ENCODE measurements around the gene CDHR3. TPM values are rescaled to one million over a fixed set of nuclear protein-coding genes. Genes with fewer than 3 reads are reported as not detected.
A peak's percentile ranks its signal among the peaks of the same experiment; 100 is the strongest.

The CDHR3 gene
- total RNA-seq, 1 donor from 2014 or later, result 8.2 TPM

GRCh38 chr7:106017657-106018056 is 54.6 kb downstream of the CDHR3 start:
- DNase-seq (ENCODE audit: low spot score) (no peak), ATAC-seq (no peak)
- intact Hi-C loops (cut with DNase I), result no loop called here

- ATAC-seq (no peak), DNase-seq (ENCODE audit: low spot score) (no peak)
- intact Hi-C loops (cut with DNase I), result no loop called here
Measured at GRCh38 chr7:106018566-106019469, 55.8 kb downstream of the CDHR3 start.

- ATAC-seq, result no peak
- no peak for DNase-seq (ENCODE audit: low spot score)
- intact Hi-C loops (cut with DNase I), result no loop called here
Measured at GRCh38 chr7:106019470-106019820, 56.4 kb downstream of the CDHR3 start.

GRCh38 chr7:106021151-106022067 is 58.3 kb downstream of the CDHR3 start:
- ATAC-seq (no peak), DNase-seq (ENCODE audit: low spot score) (no peak)
- intact Hi-C loops (cut with DNase I), result no loop called here

- no peak for DNase-seq (ENCODE audit: low spot score)
- ATAC-seq, result peak; percentile 39
- intact Hi-C loops (cut with DNase I), result no loop called here
Measured at GRCh38 chr7:106022193-106022821, 59.2 kb downstream of the CDHR3 start.

GRCh38 chr7:106023369-106024322 is 60.6 kb downstream of the CDHR3 start:
- intact Hi-C loops (cut with DNase I), result no loop called here
- ATAC-seq, result no peak
- DNase-seq (ENCODE audit: low spot score), result no peak

GRCh38 chr7:106026101-106026500 is 63.0 kb downstream of the CDHR3 start:
- no peak for ATAC-seq
- no peak for DNase-seq (ENCODE audit: low spot score)
- intact Hi-C loops (cut with DNase I), result no loop called here

GRCh38 chr7:106029451-106029850 is 66.4 kb downstream of the CDHR3 start:
- ATAC-seq (no peak), DNase-seq (ENCODE audit: low spot score) (no peak)
- intact Hi-C loops (cut with DNase I), result no loop called here

- no peak for DNase-seq (ENCODE audit: low spot score)
- intact Hi-C loops (cut with DNase I), result no loop called here
- ATAC-seq, result no peak
Measured at GRCh38 chr7:106029941-106030340, 66.9 kb downstream of the CDHR3 start.

GRCh38 chr7:106031300-106032035 is 68.4 kb downstream of the CDHR3 start:
- DNase-seq (ENCODE audit: low spot score) (peak; percentile 64), ATAC-seq (peak; percentile 57)
- intact Hi-C loops (cut with DNase I), result no loop called here

GRCh38 chr7:106032295-106032694 is 69.2 kb downstream of the CDHR3 start:
- ATAC-seq (no peak), DNase-seq (ENCODE audit: low spot score) (no peak)
- intact Hi-C loops (cut with DNase I), result no loop called here

- intact Hi-C loops (cut with DNase I), result no loop called here
- ATAC-seq (no peak), DNase-seq (ENCODE audit: low spot score) (no peak)
Measured at GRCh38 chr7:106033735-106034134, 70.7 kb downstream of the CDHR3 start.

- no peak for DNase-seq (ENCODE audit: low spot score)
- intact Hi-C loops (cut with DNase I), result no loop called here
- ATAC-seq, result no peak
Measured at GRCh38 chr7:106034383-106034782, 71.3 kb downstream of the CDHR3 start.

- intact Hi-C loops (cut with DNase I), result loop anchor here (5.0 kb wide), 1 partner anchor 273 kb away; no protein-coding TSS in a partner anchor
- ATAC-seq (no peak), DNase-seq (ENCODE audit: low spot score) (no peak)
Measured at GRCh38 chr7:106035568-106035967, 72.5 kb downstream of the CDHR3 start.

GRCh38 chr7:106036004-106036403 is 72.9 kb downstream of the CDHR3 start:
- intact Hi-C loops (cut with DNase I), result loop anchor here (5.0 kb wide), 1 partner anchor 274 kb away; no protein-coding TSS in a partner anchor
- DNase-seq (ENCODE audit: low spot score) (no peak), ATAC-seq (no peak)

GRCh38 chr7:106037489-106038176 is 74.6 kb downstream of the CDHR3 start:
- DNase-seq (ENCODE audit: low spot score) (no peak), ATAC-seq (no peak)
- intact Hi-C loops (cut with DNase I), result loop anchor here (5.0 kb wide), 1 partner anchor 275 kb away; no protein-coding TSS in a partner anchor

- DNase-seq (ENCODE audit: low spot score) (no peak), ATAC-seq (no peak)
- intact Hi-C loops (cut with DNase I), result loop anchor here (5.0 kb wide), 1 partner anchor 276 kb away; no protein-coding TSS in a partner anchor
Measured at GRCh38 chr7:106038289-106038688, 75.2 kb downstream of the CDHR3 start.
